Measurements from ENCODE around the gene CHST6. TPM values are rescaled to one million over a fixed set of nuclear protein-coding genes. Genes with fewer than 3 reads are reported as not detected.

CHST6 gene
- total and polyA plus RNA-seq, 2 of the 8 experiments (the other 6 are each of a cell fraction or from before 2014, with no cell fraction given) = 18.2 to 25.4 TPM

DNA sequence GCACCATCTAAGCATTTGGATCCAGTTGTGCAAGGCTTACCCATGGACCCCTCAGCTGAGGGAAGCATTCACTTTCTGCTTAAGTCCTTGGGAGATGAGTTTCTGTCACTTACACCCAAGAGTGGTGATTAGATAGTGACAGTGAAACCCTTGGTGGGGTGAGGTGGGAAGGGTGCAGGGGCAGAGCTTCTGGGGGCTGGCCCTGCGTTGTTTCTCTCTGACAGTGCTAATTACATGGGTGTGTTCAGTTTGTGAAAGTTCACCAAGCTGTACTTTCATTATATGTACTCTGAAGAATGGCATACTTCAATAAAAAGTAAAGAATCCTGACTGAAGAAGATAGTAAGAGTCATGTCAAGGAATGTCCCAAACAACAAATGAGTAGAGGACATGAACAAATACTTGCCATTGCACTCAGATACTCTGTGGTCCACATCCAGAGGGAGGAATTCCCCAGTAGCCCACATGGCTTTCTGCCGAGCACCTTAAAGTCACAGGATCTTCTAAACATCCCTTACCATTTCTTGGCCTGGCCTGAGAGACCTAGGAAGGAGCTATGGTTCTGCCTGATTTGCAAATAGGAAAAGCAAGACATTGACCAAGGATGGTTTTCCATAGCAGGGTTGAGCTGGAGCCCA is 8.4 kb downstream of the CHST6 start (continued):
- TF ChIP-seq, protein P1, sequence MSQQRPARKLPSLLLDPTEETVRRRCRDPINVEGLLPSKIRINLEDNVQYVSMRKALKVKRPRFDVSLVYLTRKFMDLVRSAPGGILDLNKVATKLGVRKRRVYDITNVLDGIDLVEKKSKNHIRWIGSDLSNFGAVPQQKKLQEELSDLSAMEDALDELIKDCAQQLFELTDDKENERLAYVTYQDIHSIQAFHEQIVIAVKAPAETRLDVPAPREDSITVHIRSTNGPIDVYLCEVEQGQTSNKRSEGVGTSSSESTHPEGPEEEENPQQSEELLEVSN (IDR thresholded peaks at IDR 0.05) = no peak
